Esophagus squamous epithelium (tissue), 4 donors: ENCODE results near the gene MAML3.

ENCODE experiments used
- POLR2A ChIP-seq, 4 donors: fragments of 450-650 bp; IDR thresholded peaks; one replicate each; pipeline ENCODE4 v1.6.1; 2017; ENCODE audit warnings: antibody characterized with exemption in 4 of 4, mild to moderate bottlenecking in 4 of 4, moderate library complexity in 3 of 4
- TF ChIP-seq, protein P1 (sequence below), 6 experiments: fragments of 450-650 bp in 4 of 6; fragments of 200-600 bp in 2 of 6; sonication (generic) in 2 of 6; IDR thresholded peaks; one replicate each; pipeline ENCODE4 v1.5.1; 2016 to 2019; ENCODE audit warnings: antibody characterized with exemption in 6 of 6, mild to moderate bottlenecking in 4 of 6, moderate library complexity in 4 of 6

DNA sequence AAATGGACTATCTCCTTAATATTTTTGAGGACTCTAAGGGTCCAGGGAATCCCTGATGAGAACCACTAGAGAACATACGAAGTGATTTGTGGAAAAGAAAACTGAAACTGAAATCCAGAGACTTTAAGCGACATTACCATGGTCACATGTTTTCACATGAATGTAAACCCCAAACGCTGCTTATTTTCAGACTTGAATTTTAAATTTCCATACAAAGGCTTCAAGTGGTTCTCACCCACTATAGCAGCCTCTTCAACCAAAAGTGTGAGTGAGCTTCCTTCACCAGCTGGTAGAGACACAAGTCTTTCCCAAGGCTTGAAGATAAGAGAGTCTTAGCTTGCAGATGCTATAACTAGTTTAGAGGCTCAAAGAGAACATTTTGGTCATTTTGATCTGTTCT is 255.7 kb downstream of the MAML3 start:
- TF ChIP-seq, protein P1, sequence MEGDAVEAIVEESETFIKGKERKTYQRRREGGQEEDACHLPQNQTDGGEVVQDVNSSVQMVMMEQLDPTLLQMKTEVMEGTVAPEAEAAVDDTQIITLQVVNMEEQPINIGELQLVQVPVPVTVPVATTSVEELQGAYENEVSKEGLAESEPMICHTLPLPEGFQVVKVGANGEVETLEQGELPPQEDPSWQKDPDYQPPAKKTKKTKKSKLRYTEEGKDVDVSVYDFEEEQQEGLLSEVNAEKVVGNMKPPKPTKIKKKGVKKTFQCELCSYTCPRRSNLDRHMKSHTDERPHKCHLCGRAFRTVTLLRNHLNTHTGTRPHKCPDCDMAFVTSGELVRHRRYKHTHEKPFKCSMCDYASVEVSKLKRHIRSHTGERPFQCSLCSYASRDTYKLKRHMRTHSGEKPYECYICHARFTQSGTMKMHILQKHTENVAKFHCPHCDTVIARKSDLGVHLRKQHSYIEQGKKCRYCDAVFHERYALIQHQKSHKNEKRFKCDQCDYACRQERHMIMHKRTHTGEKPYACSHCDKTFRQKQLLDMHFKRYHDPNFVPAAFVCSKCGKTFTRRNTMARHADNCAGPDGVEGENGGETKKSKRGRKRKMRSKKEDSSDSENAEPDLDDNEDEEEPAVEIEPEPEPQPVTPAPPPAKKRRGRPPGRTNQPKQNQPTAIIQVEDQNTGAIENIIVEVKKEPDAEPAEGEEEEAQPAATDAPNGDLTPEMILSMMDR (IDR thresholded peaks at IDR 0.05): no peak
- no peak for TF ChIP-seq POLR2A (IDR thresholded peaks at IDR 0.05)
